WI38 (cell line): ENCODE data around the gene GIMAP4.
"Not testable (repeated sequence)": the region's sequence is repeated elsewhere in the genome, so short reads cannot be mapped to it uniquely, and the experiment has no call there.

Experiments used
- H3K4me3 ChIP-seq: 2 replicates; pipeline ENCODE4 v1.5.1; 2011; ENCODE audit warnings: low read depth, mild to moderate bottlenecking, control low read depth, low read length
- CTCF ChIP-seq: IDR thresholded peaks from 2 replicates; pipeline ENCODE4 v1.5.1; 2012; ENCODE audit warnings: low read depth, mild to moderate bottlenecking, control low read depth, low read length

GIMAP4 gene

GRCh38 chr7:150580638-150581394 lies 13.6 kb downstream of the GIMAP4 start:
- H3K4me3 ChIP-seq, result no peak overlapping the region
- TF ChIP-seq CTCF, result no peak

- no peak overlapping the region for H3K4me3 ChIP-seq
- no peak for TF ChIP-seq CTCF
Measured at GRCh38 chr7:150585199-150585598, 18.0 kb downstream of the GIMAP4 start.

- no peak for TF ChIP-seq CTCF
- H3K4me3 ChIP-seq, result no peak overlapping the region
Measured at GRCh38 chr7:150586068-150586784, 19.0 kb downstream of the GIMAP4 start.

GRCh38 chr7:150586785-150587152 lies 19.6 kb downstream of the GIMAP4 start:
- no peak overlapping the region for H3K4me3 ChIP-seq
- TF ChIP-seq CTCF, result no peak

- no peak for TF ChIP-seq CTCF
- H3K4me3 ChIP-seq, result no peak overlapping the region
Measured at GRCh38 chr7:150587551-150587950, 20.4 kb downstream of the GIMAP4 start.

GRCh38 chr7:150594805-150595204 lies 27.6 kb downstream of the GIMAP4 start:
- no peak for TF ChIP-seq CTCF
- no peak overlapping the region for H3K4me3 ChIP-seq

GRCh38 chr7:150595361-150595760 lies 28.2 kb downstream of the GIMAP4 start:
- no peak for TF ChIP-seq CTCF
- H3K4me3 ChIP-seq, result no peak overlapping the region

GRCh38 chr7:150603600-150603999 lies 36.4 kb downstream of the GIMAP4 start:
- H3K4me3 ChIP-seq, result not testable (repeated sequence)
